Measurements from ENCODE around the gene CDH23. TPM values are rescaled to one million over a fixed set of nuclear protein-coding genes. Genes with fewer than 3 reads are reported as not detected.
A peak's percentile ranks its signal among the peaks of the same experiment; 100 is the strongest.

CDH23 gene
- total RNA-seq, 4 donors from 2014 or later = 0.57 to 5.9 (median 1.0) TPM

GRCh38 chr10:71812016-71812912 lies 415.5 kb downstream of the CDH23 start:
- 22 to 49% methylated on average over 3 of the region's 22 CpGs for WGBS, 2 donors
- no peak overlapping the region for H3K4me3 ChIP-seq
- H3K27ac ChIP-seq = no peak overlapping the region
- DNase-seq = no peak
- TF ChIP-seq POLR2A (IDR thresholded peaks at IDR 0.05) = no peak
- peak; percentile 56 to 95 (median 92) for TF ChIP-seq CTCF (IDR thresholded peaks at IDR 0.05)
- peaks cover 5 to 28% (median 7%) of the 10 kb centered on the region in 3 donors for H3K36me3 ChIP-seq
- H3K4me1 ChIP-seq = peaks cover 0 to 15% (median 0%) of the 10 kb centered on the region in 3 donors
- H3K27me3 ChIP-seq = no peaks in the 10 kb centered on the region
- no peaks in the 10 kb centered on the region for H3K9me3 ChIP-seq
- intact Hi-C loops (cut with DNase I) = loop anchor here (10.0 kb wide), 2 partner anchors 417 to 487 kb away; partner anchors contain the start of gene CDH23

GRCh38 chr10:71812913-71813590 lies 416.3 kb downstream of the CDH23 start:
- H3K4me3 ChIP-seq = no peak overlapping the region
- H3K9me3 ChIP-seq = no peaks in the 10 kb centered on the region
- intact Hi-C loops (cut with DNase I) = loop anchor here (10.0 kb wide), 2 partner anchors 418 to 488 kb away; partner anchors contain the start of gene CDH23
- 73 to 80% methylated on average over 2 to 3 of the region's 11 CpGs for WGBS, 2 donors
- H3K4me1 ChIP-seq = peaks cover 0 to 20% (median 0%) of the 10 kb centered on the region in 3 donors
- H3K27ac ChIP-seq = no peak overlapping the region
- TF ChIP-seq CTCF (IDR thresholded peaks at IDR 0.05) (no peak), POLR2A (IDR thresholded peaks at IDR 0.05) (no peak)
- H3K36me3 ChIP-seq = peaks cover 7 to 35% (median 12%) of the 10 kb centered on the region in 3 donors
- no peaks in the 10 kb centered on the region for H3K27me3 ChIP-seq
- DNase-seq = no peak

GRCh38 chr10:71814922-71815411 lies 418.2 kb downstream of the CDH23 start:
- Histone ChIP-seq H3K27me3 (no peaks in the 10 kb centered on the region), H3K4me3 (no peak overlapping the region), H3K9me3 (no peaks in the 10 kb centered on the region), H3K4me1 (peaks cover 0 to 21% (median 0%) of the 10 kb centered on the region in 3 donors), H3K27ac (no peak overlapping the region), H3K36me3 (peaks cover 19 to 55% (median 32%) of the 10 kb centered on the region in 3 donors)
- TF ChIP-seq CTCF (IDR thresholded peaks at IDR 0.05) (no peak), POLR2A (IDR thresholded peaks at IDR 0.05) (no peak)
- intact Hi-C loops (cut with DNase I) = loop anchor here (10.0 kb wide), 2 partner anchors 420 to 490 kb away; partner anchors contain the start of gene CDH23
- no peak for DNase-seq
- 96 to 100% methylated on average over 4 to 14 of the region's 26 CpGs for WGBS, 2 donors

- Histone ChIP-seq H3K36me3 (peaks cover 23 to 61% (median 38%) of the 10 kb centered on the region in 3 donors), H3K27ac (no peak overlapping the region), H3K27me3 (no peaks in the 10 kb centered on the region), H3K4me1 (peaks cover 0 to 21% (median 0%) of the 10 kb centered on the region in 3 donors), H3K9me3 (no peaks in the 10 kb centered on the region), H3K4me3 (no peak overlapping the region)
- TF ChIP-seq POLR2A (IDR thresholded peaks at IDR 0.05) (no peak), CTCF (IDR thresholded peaks at IDR 0.05) (no peak)
- intact Hi-C loops (cut with DNase I) = loop anchor here (10.0 kb wide), 2 partner anchors 421 to 491 kb away; partner anchors contain the start of gene CDH23
- 84% methylated on average over 15 of the region's 15 CpGs for WGBS, 2 donors
- no peak for DNase-seq
Measured at GRCh38 chr10:71815515-71816130, 418.9 kb downstream of the CDH23 start.
